Progenitor cell of endocrine pancreas (in vitro differentiated cells): ENCODE data around the gene KRTAP19-2. TPM values are rescaled to one million over a fixed set of nuclear protein-coding genes. Genes with fewer than 3 reads are reported as not detected.

ENCODE experiments used
- DNase-seq: peaks from one replicate; pipeline ENCODE4 v3.0.0; 2021; ENCODE audit warnings: low spot score; ENCODE audit not compliant: unreplicated experiment
- H3K27ac Mint-ChIP-seq: 2 replicates; pipeline ENCODE4 v1.8.0; 2021; ENCODE audit warnings: mild to moderate bottlenecking, moderate library complexity, mixed read lengths
- H3K27me3 Mint-ChIP-seq: 2 replicates; pipeline ENCODE4 v1.8.0; 2021; ENCODE audit warnings: mixed read lengths
- H3K36me3 Mint-ChIP-seq: 2 replicates; pipeline ENCODE4 v1.8.0; 2022; ENCODE audit warnings: mixed read lengths; ENCODE audit not compliant: insufficient read depth
- H3K4me1 Mint-ChIP-seq: 2 replicates; pipeline ENCODE4 v1.8.0; 2021; ENCODE audit warnings: low read depth, mixed read lengths
- H3K4me3 Mint-ChIP-seq: 2 replicates; pipeline ENCODE4 v1.8.0; 2021; ENCODE audit warnings: low read depth, mild to moderate bottlenecking, moderate library complexity, mixed read lengths
- H3K9me3 Mint-ChIP-seq: 2 replicates; pipeline ENCODE4 v1.8.0; 2021; ENCODE audit warnings: low read depth, mixed read lengths
- total RNA-seq: library from RNA; stranded (reverse); gene quantifications from 2 replicates; pipeline ENCODE4 v1.2.1, GENCODE V29; 2021
- TF ChIP-seq, protein P1 (sequence below): fragments of 200-600 bp; sonication (generic); IDR thresholded peaks from one replicate; pipeline ENCODE4 v1.5.0; 2021; ENCODE audit warnings: antibody characterized with exemption, mild to moderate bottlenecking; ENCODE audit not compliant: unreplicated experiment

KRTAP19-2 gene
- total RNA-seq, 1 donor from 2014 or later: not detected

DNA sequence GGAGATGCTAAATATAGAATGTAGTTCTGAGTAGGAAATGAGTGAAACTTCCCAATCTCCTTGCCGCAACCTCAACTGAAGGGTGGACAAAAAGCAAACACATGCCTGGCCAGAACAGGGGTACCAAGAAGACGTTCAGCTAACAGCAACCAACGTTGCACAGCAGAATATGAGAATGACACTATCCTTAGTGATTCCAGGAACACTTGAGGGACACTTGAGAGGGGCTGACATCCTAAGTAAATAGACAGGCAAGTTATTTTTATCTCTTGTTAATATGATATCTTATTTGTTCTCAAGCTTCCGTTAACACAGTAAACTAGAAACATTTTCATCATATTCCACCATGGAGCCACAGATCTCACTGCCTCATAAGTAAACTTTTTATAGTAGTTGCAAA lies 8.0 kb downstream of the KRTAP19-2 start:
- TF ChIP-seq, protein P1, sequence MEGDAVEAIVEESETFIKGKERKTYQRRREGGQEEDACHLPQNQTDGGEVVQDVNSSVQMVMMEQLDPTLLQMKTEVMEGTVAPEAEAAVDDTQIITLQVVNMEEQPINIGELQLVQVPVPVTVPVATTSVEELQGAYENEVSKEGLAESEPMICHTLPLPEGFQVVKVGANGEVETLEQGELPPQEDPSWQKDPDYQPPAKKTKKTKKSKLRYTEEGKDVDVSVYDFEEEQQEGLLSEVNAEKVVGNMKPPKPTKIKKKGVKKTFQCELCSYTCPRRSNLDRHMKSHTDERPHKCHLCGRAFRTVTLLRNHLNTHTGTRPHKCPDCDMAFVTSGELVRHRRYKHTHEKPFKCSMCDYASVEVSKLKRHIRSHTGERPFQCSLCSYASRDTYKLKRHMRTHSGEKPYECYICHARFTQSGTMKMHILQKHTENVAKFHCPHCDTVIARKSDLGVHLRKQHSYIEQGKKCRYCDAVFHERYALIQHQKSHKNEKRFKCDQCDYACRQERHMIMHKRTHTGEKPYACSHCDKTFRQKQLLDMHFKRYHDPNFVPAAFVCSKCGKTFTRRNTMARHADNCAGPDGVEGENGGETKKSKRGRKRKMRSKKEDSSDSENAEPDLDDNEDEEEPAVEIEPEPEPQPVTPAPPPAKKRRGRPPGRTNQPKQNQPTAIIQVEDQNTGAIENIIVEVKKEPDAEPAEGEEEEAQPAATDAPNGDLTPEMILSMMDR: no peak
- H3K27ac Mint-ChIP-seq: no peak overlapping the region
- DNase-seq: no peak
- no peaks in the 10 kb centered on the region for H3K36me3 Mint-ChIP-seq
- peaks cover 2% of the 10 kb centered on the region for H3K4me1 Mint-ChIP-seq
- no peak overlapping the region for H3K4me3 Mint-ChIP-seq
- no peaks in the 10 kb centered on the region for H3K9me3 Mint-ChIP-seq
- H3K27me3 Mint-ChIP-seq: no peaks in the 10 kb centered on the region

DNA sequence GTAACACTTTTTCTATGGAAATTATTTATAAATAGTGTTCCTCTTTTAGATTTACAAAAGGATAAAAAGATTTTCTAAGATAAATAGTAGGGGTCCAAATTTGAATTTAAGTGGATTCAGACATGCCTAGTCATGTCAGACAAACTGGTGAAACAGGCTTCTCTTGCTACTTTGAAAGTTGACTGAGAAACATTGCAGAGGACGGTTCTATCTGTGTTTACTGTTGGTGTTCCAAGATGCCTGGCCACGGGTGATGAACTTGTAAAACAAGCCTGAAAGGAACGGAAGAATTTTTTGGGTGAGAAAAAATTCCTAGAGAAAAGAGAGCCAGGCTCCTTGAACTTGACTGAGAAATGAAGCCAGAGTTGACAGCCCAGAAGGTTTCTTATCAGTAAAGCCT lies 9.2 kb downstream of the KRTAP19-2 start:
- TF ChIP-seq, protein P1: no peak
- DNase-seq: no peak
- no peak overlapping the region for H3K4me3 Mint-ChIP-seq
- no peaks in the 10 kb centered on the region for H3K9me3 Mint-ChIP-seq
- no peaks in the 10 kb centered on the region for H3K27me3 Mint-ChIP-seq
- H3K27ac Mint-ChIP-seq: no peak overlapping the region
- no peaks in the 10 kb centered on the region for H3K36me3 Mint-ChIP-seq
- peaks cover 2% of the 10 kb centered on the region for H3K4me1 Mint-ChIP-seq

DNA sequence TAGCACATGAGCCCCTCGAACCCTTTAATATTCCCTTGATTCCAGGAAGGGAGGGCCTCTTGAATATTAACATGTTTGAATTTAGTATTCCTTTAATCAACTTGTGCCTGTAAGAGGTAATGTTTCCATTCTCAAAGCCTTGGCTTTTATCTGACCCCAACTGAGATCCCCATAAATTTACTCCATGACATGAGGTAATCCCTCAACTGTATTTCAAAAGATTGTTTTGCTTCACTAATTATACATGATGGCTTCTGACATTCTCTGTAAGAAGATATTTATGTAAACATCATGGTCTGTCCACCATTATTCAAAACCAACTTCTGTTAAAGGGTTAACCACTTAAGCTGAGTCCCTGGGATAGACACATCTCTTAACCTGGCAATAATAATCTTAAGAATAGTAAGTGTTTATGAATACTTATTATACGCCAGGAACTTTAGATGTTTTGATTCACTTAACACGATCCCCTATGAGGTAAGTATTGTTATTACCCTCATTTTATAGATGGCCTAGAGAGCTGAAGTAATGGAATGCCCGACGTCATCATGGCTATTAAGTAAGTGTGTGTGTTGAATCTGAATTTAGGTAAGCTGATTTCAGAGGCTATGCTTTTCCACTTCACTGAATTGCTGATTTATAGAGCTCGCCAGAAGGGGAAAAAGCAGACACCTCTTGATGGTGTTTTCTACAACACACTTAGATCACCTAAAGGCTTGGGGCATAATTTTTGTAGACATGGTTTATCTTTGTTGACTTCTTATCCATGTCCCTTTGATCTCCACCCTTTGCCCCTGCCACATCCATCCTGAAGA lies 18.1 kb downstream of the KRTAP19-2 start:
- TF ChIP-seq, protein P1: no peak
- Mint-ChIP-seq H3K9me3 (no peaks in the 10 kb centered on the region), H3K27me3 (no peaks in the 10 kb centered on the region), H3K4me1 (no peaks in the 10 kb centered on the region), H3K27ac (no peak overlapping the region), H3K4me3 (no peak overlapping the region), H3K36me3 (no peaks in the 10 kb centered on the region)
- no peak for DNase-seq

DNA sequence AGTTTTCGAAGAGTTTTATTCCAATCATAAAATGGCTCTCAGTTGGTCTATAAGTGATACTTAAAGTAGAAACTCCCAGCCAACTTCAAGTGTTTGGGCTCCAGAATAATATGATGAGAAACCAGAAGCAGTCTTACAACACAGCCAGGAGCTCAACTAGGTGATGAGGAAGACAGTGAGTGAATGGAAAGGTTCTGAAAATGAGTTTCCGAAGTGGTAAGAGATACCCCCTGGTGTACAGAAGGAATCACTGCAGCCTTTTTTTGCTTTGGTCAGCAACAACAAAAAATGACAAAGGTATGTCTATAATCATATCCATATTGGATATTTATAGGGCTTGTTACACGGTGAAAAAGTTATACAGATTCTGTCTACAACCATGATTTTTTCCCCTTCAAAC lies 23.5 kb downstream of the KRTAP19-2 start:
- Mint-ChIP-seq H3K4me1 (no peaks in the 10 kb centered on the region), H3K27me3 (no peaks in the 10 kb centered on the region), H3K36me3 (no peaks in the 10 kb centered on the region), H3K9me3 (no peaks in the 10 kb centered on the region), H3K27ac (no peak overlapping the region), H3K4me3 (no peak overlapping the region)
- TF ChIP-seq, protein P1: peak; percentile 64
- DNase-seq: no peak

DNA sequence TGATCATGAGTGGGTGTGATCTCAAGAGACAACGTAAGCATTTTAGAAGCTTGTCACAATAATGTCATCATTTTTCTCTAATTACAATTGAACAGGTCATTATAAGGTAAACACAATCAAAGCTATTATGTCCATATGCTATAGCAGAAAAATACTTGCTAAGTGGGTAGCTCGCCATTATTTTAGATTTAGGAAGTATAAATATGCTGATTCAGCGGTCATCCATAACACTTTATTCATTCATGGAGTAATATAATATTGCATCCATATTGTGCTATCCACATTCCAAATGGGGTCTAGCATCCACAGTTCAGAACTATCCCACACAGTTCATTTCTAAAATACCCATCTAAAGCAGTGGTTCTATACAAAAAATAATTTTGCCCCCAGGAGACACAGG lies 38.7 kb downstream of the KRTAP19-2 start:
- Mint-ChIP-seq H3K4me3 (no peak overlapping the region), H3K27me3 (no peaks in the 10 kb centered on the region), H3K27ac (no peak overlapping the region), H3K4me1 (peaks cover 3% of the 10 kb centered on the region), H3K36me3 (no peaks in the 10 kb centered on the region), H3K9me3 (no peaks in the 10 kb centered on the region)
- no peak for DNase-seq
- TF ChIP-seq, protein P1: no peak
